ENCODE results near the gene NDUFS8.

The NDUFS8 gene

DNA sequence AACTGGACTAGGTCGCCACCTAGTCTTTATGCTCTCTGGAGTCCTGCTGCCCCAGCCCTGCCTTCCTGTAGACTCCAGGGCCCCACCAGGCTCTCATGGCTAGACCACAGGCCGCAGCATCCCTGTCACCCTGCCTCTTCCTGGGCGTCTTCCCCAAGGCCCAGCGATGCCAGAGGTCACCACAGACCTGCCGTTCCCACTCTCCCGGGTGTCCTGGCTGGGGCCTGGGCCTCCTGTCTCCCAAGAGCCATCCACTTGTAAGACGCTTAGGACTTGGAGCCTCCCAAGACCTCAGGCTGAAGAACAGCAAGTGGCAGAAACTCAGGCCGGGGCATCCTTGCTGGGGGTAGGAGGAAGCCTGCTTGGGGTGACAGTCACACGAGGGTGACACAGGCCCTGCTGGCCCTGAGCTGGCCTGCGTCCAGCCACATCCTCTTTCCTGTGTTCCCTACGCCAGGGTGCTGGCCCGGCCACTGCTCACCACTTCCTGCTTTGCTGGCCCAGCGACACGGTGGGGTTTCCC is 6.3 kb downstream of the NDUFS8 start:
- no peak for DNase-seq (ENCODE audit: low read depth)

DNA sequence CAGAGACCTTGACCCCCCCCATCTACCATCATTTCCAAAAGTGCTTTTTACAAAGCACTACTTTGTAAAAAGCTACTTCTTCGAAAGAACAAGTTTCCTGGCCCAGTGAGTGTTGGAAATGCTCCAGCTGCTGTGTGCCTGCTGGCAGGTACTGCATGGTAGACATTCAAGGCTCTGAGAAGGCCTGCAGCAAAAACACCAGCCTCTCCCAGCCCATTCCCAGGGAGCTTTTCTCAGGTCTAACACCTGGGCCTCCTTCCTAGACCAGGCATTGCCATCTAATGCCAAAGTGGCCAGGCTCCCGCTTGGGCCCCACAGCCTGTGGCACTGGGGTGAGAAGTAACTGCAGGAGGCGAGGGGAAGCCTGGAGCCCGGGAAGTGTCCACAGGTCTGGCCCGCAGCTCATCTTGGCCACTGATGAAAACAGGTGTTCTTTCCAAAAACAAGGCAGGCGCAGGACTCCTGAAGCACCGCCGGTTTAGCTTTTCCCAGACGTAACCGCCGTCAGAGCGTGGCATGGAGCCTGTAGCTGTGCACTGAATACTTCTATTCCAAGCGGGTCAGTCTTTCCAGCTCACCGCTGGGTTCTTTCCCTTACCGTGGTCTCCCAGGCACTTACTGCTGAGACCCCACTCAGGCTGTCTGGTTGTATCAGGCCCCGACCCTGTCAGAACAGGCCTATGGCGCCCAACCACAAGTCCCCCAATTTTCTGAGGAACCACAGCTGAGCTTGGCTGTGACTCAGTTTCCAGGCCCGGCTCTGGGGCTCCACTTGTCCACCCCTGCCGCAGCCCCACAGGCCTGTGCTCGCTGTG is 7.1 kb downstream of the NDUFS8 start:
- no peak for DNase-seq (ENCODE audit: low read depth)

- no peak for DNase-seq (ENCODE audit: low read depth)
Measured at GRCh38 chr11:68038226-68038717, 7.8 kb downstream of the NDUFS8 start.

DNA sequence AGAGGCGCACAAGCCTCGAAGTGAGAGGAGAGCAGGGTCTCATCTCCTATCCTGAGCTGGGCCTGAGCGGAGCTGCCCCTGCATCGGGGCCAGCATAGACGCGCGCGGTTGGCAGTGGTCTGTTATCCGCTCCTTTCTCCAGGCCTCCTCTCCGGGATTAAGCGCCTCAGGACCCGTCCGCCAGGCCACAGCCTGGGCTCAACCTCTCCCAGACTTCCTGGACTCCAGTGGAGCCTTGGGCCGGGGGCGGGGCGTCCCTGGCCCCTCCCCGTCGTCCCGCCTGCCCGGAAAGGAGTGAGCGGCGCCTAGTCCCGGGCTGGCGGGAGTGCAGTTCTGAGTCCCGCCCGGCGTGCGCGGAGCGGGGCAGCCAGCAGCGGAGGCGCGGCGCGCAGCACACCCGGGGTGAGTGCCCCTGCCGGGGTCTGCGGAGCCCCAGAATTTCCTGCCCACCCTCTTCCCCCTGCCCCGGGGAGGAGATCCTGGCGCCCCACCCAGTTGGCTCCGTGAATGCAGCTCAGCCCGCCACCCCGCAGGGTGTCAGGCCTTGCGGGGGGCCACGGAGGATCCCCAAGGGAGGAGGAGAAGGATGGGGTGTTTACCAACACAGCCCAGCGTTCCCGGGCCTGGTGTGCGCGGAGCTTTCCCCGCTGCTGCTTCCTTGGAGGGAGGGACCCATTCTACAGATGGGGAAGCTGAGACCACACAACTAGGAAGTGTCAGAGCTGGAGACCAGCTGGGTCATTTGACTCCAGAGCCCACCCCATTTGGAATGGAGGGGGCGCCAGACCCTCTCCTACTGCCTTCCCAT is 8.4 kb downstream of the NDUFS8 start, which contains the start of gene TCIRG1:
Gene TCIRG1 (plus strand): TSS at position 308 of the 808 bp plus-strand sequence. CDS start 2,247 bp downstream, outside the sequence.
- DNase-seq (ENCODE audit: low read depth): peak; percentile 72

GRCh38 chr11:68039526-68040086 is 9.1 kb downstream of the NDUFS8 start:
- no peak for DNase-seq (ENCODE audit: low read depth)

GRCh38 chr11:68040101-68040956 is 9.8 kb downstream of the NDUFS8 start:
- peak; percentile 52 for DNase-seq (ENCODE audit: low read depth)

- no peak for DNase-seq (ENCODE audit: low read depth)
Measured at GRCh38 chr11:68040957-68041591, 10.6 kb downstream of the NDUFS8 start.

GRCh38 chr11:68041617-68042218 is 11.2 kb downstream of the NDUFS8 start:
- no peak for DNase-seq (ENCODE audit: low read depth)

DNA sequence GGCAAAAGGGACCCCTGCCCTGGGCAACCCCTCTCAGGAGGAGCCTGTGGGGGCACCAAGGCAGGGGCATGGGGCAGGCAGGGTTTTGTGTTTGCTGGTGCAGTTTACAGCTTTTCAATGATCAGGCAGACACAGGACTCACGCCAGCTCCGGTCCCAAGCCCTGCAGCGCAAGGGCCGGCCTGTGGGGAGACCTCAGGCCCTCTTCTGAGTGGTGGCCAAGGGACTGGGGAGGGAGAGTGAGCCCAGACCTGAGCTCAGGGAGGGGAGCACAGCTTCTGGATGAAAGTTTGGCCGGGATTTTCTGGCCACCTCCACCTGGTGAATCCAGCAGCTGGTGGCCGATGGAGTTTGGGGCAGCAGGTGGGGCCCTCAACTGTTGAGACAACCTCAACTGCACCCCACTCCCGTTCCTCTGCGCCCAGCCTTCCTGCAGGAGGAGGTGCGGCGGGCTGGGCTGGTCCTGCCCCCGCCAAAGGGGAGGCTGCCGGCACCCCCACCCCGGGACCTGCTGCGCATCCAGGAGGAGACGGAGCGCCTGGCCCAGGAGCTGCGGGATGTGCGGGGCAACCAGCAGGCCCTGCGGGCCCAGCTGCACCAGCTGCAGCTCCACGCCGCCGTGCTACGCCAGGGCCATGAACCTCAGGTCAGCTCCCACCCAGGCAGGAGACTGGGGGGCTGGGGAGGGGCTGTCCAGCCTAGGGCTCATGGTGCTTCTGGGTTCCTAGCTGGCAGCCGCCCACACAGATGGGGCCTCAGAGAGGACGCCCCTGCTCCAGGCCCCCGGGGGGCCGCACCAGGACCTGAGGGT is 11.9 kb downstream of the NDUFS8 start:
- DNase-seq (ENCODE audit: low read depth): no peak

DNA sequence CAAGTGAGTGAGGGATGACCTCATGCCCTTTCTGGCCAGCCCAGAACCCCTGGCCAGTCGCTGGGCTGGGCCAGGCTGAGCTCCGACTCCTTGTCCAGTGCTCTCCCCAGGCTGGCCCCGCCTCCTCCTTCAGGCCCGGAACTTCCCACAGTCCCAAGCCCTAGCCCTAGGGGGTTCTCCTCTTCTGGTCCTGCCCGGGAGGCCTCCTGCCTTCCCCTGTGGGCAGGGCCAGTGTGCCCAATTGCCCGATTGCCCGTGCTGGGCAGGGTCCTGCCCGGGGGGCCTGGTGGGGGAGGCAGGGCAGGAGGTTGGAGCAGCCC is 12.5 kb downstream of the NDUFS8 start:
- DNase-seq (ENCODE audit: low read depth): no peak

DNA sequence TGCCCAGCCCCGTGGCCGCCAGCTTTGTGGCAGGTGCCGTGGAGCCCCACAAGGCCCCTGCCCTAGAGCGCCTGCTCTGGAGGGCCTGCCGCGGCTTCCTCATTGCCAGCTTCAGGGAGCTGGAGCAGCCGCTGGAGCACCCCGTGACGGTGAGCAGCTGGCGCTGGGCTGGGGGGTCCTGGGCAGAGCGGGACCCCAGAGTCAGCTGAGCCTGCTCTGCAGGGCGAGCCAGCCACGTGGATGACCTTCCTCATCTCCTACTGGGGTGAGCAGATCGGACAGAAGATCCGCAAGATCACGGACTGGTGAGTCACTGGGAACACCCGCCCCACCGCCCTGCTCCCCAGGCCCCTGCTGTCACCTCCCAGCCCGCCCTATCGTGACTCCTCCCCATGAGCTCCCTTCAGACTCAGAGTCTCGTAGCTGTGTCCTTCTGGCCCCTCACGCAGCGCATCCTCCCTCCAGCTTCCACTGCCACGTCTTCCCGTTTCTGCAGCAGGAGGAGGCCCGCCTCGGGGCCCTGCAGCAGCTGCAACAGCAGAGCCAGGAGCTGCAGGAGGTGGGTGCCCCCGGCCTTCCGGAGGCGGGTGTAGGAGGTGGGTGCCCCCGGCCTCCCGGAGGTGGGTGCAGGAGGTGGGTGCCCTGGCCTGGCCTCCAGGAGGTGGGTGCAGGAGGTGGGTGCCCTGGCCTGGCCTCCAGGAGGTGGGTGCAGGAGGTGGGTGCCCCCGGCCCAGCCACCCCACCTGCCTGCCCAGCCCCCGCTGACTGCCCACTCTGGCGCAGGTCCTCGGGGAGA is 13.1 kb downstream of the NDUFS8 start:
- no peak for DNase-seq (ENCODE audit: low read depth)

DNA sequence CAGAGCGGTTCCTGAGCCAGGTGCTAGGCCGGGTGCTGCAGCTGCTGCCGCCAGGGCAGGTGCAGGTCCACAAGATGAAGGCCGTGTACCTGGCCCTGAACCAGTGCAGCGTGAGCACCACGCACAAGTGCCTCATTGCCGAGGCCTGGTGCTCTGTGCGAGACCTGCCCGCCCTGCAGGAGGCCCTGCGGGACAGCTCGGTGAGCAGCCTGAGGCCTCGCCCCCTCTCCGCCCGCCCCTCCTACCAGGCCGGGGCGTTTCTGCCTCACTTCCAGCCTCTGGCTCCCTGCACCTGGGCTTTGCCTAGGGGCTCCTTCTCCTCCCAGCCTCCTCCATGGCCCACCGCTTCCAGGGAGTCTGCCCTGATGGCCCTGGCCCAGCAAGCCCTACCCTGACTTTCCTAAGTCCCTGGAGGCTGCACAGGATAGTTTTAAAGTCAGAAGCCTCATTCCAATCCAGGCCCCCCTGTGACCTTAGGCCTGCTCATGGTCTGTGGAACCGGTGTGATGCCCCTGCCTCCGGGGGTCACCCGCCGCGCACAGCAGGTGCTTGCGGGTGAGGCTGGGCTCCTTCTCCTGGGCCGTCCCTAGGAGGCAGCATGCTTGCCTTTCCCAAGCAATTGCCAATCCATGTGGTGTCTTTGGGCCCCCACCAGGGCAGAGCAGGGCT is 13.8 kb downstream of the NDUFS8 start:
- no peak for DNase-seq (ENCODE audit: low read depth)

DNA sequence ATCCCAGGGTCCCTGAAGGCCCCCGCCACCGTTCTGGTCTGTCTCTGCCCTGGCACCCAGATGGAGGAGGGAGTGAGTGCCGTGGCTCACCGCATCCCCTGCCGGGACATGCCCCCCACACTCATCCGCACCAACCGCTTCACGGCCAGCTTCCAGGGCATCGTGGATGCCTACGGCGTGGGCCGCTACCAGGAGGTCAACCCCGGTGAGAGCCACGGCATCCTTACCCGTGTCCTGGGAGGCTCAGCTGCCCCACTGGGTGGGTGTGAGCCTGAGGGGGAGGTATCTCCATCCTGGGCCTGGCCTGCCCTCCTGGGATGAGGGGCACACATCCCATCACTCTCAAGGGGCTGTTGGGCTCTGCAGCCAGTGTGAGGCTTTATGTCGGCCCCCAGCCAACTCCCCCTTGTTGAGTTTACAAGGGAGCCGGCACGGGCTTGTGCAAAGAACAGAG is 14.4 kb downstream of the NDUFS8 start:
- DNase-seq (ENCODE audit: low read depth): no peak

- DNase-seq (ENCODE audit: low read depth): no peak
Measured at GRCh38 chr11:68047437-68048290, 17.2 kb downstream of the NDUFS8 start.

GRCh38 chr11:68048681-68049508 is 18.4 kb downstream of the NDUFS8 start:
- DNase-seq (ENCODE audit: low read depth): no peak
